ENCODE measurements around the gene DNASE2B. TPM values are rescaled to one million over a fixed set of nuclear protein-coding genes. Genes with fewer than 3 reads are reported as not detected.

Gene DNASE2B
- polyA plus RNA-seq, 3 donors, result not detected

DNA sequence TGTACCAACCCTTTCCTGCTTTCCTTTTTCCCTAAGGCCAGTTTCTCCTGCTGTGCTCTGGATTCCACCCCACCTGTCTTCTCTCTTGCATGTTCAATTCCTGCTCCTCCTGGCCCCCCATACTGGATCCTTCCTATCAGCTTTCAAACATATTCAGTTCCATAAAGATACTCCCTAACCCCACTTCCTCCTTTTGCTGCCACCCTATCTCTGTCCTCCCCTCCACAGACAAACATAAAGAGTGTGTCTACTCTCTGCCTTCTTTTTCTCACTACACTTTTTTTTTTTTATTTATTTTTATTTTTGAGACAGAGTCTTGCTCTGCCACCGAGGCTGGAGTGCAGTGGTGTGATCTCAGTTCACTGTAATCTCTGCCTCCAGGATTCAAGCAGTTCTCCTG is 63.8 kb downstream of the DNASE2B start:
- Histone ChIP-seq H3K27ac (ENCODE audit: low read depth in 1 of 2, low read length in 2 of 2) (no peak overlapping the region), H3K36me3 (replicated peaks in 1 of 2; ENCODE audit: control insufficient read depth in 1 of 2, insufficient read depth in 2 of 2, low read length in 2 of 2) (no peaks in the 10 kb centered on the region), H3K4me2 (replicated peaks; ENCODE audit: extremely low read depth, low read length, poor library complexity, severe bottlenecking) (no peak overlapping the region), H3K4me3 (replicated peaks in 1 of 3; ENCODE audit: low read depth in 2 of 3, low read length in 3 of 3) (no peak overlapping the region), H3K79me2 (ENCODE audit: insufficient read depth, low read length) (no peaks in the 10 kb centered on the region), H3K9me3 (replicated peaks in 1 of 2; ENCODE audit: control insufficient read depth in 1 of 2, insufficient read depth in 1 of 2, low read length in 2 of 2) (no peaks in the 10 kb centered on the region), H2AFZ (ENCODE audit: insufficient read depth, low read depth, low read length, poor library complexity, severe bottlenecking) (no peak overlapping the region), H4K20me1 (ENCODE audit: insufficient read depth, low read length) (no peaks in the 10 kb centered on the region), H3K4me1 (ENCODE audit: control insufficient read depth in 1 of 2, insufficient read depth in 2 of 2, low read length in 2 of 2) (peaks cover 16 to 21% of the 10 kb centered on the region in 2 donors), H3K27me3 (ENCODE audit: control insufficient read depth in 2 of 2, insufficient read depth in 2 of 2, low read length in 2 of 2) (no peaks in the 10 kb centered on the region), H3K9ac (ENCODE audit: insufficient read depth, low read length, poor library complexity, severe bottlenecking) (no peak overlapping the region)
- Mint-ChIP-seq H3K27ac (peak overlapping the region in 2 of 7 donors; percentile 2 to 57), H3K27me3 (ENCODE audit: low read depth in 3 of 3) (peaks cover 3 to 8% (median 5%) of the 10 kb centered on the region in 3 donors), H3K4me3 (no peak overlapping the region), H3K36me3 (no peaks in the 10 kb centered on the region), H3K4me1 (peaks cover 26% of the 10 kb centered on the region), H3K9me3 (peaks cover 0 to 2% (median 0%) of the 10 kb centered on the region in 7 donors)
- TF ChIP-seq, protein P1, sequence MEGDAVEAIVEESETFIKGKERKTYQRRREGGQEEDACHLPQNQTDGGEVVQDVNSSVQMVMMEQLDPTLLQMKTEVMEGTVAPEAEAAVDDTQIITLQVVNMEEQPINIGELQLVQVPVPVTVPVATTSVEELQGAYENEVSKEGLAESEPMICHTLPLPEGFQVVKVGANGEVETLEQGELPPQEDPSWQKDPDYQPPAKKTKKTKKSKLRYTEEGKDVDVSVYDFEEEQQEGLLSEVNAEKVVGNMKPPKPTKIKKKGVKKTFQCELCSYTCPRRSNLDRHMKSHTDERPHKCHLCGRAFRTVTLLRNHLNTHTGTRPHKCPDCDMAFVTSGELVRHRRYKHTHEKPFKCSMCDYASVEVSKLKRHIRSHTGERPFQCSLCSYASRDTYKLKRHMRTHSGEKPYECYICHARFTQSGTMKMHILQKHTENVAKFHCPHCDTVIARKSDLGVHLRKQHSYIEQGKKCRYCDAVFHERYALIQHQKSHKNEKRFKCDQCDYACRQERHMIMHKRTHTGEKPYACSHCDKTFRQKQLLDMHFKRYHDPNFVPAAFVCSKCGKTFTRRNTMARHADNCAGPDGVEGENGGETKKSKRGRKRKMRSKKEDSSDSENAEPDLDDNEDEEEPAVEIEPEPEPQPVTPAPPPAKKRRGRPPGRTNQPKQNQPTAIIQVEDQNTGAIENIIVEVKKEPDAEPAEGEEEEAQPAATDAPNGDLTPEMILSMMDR (IDR thresholded peaks at IDR 0.05), result no peak
- DNase-seq, result no peak
- WGBS (ENCODE audit: insufficient coverage), result 100% methylated on average over 1 of the region's 1 CpG
- intact Hi-C loops (cut with micrococcal nuclease), result no loop called here

Other genes with a start within 250 kb of the DNASE2B start
- under 1 TPM; 0.33 to 0.56 (median 0.39) TPM for gene SAMD13, start 96.8 kb upstream of the DNASE2B start, polyA plus RNA-seq
- gene RPF1, start 80.8 kb downstream of the DNASE2B start, polyA plus RNA-seq, result 10 to 100 TPM; 11.9 to 25.4 (median 23.8) TPM
- 1 to 10 TPM in 1 of 3 donors, under 1 TPM in 2; 0.40 to 1.9 (median 0.43) TPM for gene SPATA1, start 107.9 kb downstream of the DNASE2B start, polyA plus RNA-seq
- gene GNG5, start 108.1 kb downstream of the DNASE2B start, polyA plus RNA-seq, result 100 to 1,000 TPM; 135 to 555 (median 377) TPM
- 10 to 100 TPM; 29.2 to 62.2 (median 44.8) TPM for gene CTBS, start 176.0 kb downstream of the DNASE2B start, polyA plus RNA-seq